HFF-Myc (cell line): Measurements from ENCODE around the gene CDNF.
A peak's percentile ranks its signal among the peaks of the same experiment; 100 is the strongest.

Experiments
- DNase-seq: peaks from one replicate; pipeline ENCODE4 v3.0.0-alpha.2; 2011; ENCODE audit warnings: low read depth; ENCODE audit errors: extremely low read depth
- H3K4me3 ChIP-seq: replicated peaks from 2 replicates; pipeline ENCODE4 v1.5.1; 2011; ENCODE audit warnings: low read depth, mild to moderate bottlenecking, control low read depth, low read length
- TF ChIP-seq, protein P1 (sequence below): IDR thresholded peaks from 2 replicates; pipeline ENCODE4 v1.5.1; 2012; ENCODE audit warnings: mild to moderate bottlenecking, low read depth, low read length, control low read depth; ENCODE audit errors: missing control alignments

Gene CDNF

DNA sequence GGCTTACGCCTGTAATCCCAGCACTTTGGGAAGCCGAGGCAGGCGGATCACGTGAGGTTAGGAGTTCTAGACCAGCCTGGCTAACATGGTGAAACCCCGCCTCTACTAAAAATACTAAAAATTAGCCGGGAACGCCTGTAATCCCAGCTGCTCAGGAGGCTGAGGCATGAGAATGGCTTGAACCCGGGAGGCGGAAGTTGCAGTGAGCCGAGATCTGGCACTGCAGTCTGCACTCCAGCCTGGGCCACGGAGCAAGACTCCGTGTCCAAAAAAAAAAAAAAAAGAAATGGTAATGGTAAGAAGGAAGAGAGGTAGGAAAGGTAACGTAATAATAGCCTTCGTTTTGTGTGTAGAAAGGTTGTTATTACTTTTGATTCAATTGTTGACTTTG, 1.5 kb upstream of the CDNF start:
- peak overlapping the region; percentile 94 for H3K4me3 ChIP-seq
- DNase-seq: no peak
- TF ChIP-seq, protein P1, sequence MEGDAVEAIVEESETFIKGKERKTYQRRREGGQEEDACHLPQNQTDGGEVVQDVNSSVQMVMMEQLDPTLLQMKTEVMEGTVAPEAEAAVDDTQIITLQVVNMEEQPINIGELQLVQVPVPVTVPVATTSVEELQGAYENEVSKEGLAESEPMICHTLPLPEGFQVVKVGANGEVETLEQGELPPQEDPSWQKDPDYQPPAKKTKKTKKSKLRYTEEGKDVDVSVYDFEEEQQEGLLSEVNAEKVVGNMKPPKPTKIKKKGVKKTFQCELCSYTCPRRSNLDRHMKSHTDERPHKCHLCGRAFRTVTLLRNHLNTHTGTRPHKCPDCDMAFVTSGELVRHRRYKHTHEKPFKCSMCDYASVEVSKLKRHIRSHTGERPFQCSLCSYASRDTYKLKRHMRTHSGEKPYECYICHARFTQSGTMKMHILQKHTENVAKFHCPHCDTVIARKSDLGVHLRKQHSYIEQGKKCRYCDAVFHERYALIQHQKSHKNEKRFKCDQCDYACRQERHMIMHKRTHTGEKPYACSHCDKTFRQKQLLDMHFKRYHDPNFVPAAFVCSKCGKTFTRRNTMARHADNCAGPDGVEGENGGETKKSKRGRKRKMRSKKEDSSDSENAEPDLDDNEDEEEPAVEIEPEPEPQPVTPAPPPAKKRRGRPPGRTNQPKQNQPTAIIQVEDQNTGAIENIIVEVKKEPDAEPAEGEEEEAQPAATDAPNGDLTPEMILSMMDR: no peak

DNA sequence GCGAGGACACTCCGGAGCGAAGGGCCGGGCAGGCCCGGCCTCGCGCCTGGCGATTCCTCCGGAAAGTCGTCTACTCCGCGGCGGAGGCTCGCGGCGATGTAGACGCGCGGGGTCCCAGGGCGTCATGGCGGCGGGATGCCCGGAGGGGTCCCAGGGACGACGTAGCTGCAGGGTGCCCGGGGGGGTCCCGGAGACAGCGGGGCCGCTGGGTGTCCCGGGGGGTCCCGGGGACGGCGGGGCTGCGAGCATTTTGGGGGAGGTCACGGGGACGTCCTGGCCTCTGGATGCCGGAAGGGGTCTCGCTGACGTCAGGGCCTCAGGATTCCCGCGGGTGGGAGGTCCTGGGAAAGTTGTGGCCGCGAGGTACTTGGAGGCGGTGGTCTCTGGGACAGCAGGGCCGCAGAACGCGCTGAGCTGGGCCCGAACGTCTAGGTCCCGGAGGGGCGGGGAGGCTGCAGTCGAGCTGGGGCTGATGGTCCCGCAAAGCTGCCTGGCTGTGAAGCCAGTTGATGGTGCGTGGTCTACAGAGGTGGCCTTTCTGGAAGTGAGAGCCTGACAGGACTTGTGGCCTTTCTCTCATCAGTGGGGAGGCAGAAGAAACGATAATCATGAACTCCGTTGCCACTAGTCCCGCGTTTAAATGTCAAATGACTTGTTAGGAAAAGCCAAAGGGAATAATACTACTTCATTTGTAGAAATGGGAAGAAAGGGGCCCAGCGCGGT, 906 bp upstream of the CDNF start:
- no peak for DNase-seq
- TF ChIP-seq, protein P1: no peak
- peak overlapping the region; percentile 94 for H3K4me3 ChIP-seq

DNA sequence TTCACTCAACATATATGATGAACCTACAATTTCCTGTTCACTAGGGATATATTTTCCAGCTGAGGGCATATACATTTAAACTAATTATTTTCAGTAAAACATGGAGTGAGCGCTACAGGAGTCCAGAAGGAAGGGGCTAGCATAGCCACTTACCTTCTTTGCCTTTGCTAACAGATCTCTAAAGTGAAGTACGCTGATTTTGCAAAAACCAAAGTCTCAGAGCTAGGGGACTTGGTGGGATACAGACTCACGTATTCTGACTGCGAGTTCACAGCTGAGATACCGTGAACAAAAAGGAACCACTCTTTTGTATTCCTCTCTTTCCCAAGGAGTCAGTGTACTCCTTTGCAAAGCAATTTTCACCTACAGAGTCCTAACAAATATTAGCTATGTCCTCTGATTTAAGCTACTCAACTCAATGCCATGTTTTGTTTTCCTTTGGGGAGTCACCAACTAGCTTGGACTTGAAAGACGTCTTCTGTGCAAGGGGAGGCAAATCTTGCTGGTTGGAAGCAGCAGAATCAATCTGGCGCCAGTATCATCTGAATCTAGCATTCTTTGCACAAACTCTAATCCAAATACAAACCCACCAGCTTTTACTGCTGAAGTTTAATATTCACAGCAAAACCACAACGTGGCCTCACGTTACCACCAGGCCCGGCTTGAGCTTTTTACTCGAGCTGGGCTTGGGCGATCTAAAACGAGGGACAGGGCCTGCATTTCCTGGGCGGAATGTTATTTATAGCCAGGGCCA, 657 bp downstream of the CDNF start:
- DNase-seq: no peak
- peak overlapping the region; percentile 94 for H3K4me3 ChIP-seq
- TF ChIP-seq, protein P1: no peak

DNA sequence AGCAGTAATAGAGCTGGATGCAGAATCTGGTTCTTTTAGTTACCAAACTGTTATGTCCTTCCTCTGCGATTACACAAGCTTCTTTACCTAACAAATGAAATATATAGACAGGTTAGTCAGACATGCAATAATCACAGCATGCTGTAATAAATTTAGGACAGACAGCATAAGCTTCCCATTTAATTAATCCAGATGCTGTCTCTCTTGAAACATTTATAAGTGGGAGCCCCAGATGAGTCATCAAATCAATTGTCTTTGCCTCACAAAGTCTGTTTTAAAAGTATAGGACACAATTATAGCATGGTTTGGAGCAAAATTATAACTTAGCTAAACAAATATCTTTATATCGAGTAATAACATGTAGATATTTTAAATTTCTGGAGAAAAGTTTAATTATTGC, 1.6 kb downstream of the CDNF start:
- H3K4me3 ChIP-seq: no peak overlapping the region
- TF ChIP-seq, protein P1: no peak
- no peak for DNase-seq

DNA sequence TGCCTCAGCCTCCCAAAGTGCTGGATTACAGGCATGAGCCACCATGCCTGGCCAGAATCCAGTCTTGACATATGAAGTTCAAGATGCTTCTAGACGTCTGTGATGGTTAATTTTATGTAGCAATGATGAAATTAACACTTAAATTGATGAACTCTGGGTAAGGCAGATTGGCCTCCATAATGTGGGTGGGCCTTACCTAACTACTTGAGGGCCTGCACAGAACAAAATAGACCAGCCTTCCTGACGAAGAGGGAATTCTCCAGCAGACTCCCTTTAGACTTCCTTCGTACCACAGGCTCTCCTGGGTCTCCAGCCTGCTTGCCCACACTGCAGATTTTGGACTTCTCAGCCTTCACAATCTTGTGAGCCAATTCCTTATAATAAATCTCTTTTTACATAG, 4.7 kb downstream of the CDNF start:
- DNase-seq: no peak
- no peak overlapping the region for H3K4me3 ChIP-seq
- TF ChIP-seq, protein P1: no peak

GRCh38 chr10:14826076-14826829, 11.6 kb downstream of the CDNF start:
- TF ChIP-seq, protein P1: no peak
- DNase-seq: no peak
- H3K4me3 ChIP-seq: no peak overlapping the region
